ENCODE measurements around the gene SELENOM.
"Not testable (repeated sequence)": the region's sequence is repeated elsewhere in the genome, so short reads cannot be mapped to it uniquely, and the experiment has no call there.

Gene SELENOM

GRCh38 chr22:31059663-31060062, 47.7 kb downstream of the SELENOM start:
- not testable (repeated sequence) for H3K4me2 ChIP-seq (ENCODE audit: low read length); H3K36me3 ChIP-seq (ENCODE audit: insufficient read depth, low read length); H3K4me3 ChIP-seq (ENCODE audit: low read length); H3K9me3 ChIP-seq (replicated peaks; ENCODE audit: low read length); H3K27me3 ChIP-seq (ENCODE audit: control insufficient read depth, insufficient read depth, low read length); H3K9ac ChIP-seq (ENCODE audit: low read depth, low read length)
- peaks cover 12% of the 10 kb centered on the region for H3K4me1 ChIP-seq (ENCODE audit: control insufficient read depth, insufficient read depth, low read length)

- H3K27me3 ChIP-seq (ENCODE audit: control insufficient read depth, insufficient read depth, low read length), result no peaks in the 10 kb centered on the region
- no peaks in the 10 kb centered on the region for H3K9me3 ChIP-seq (replicated peaks; ENCODE audit: low read length)
- no peaks in the 10 kb centered on the region for H3K36me3 ChIP-seq (ENCODE audit: insufficient read depth, low read length)
- H3K4me1 ChIP-seq (ENCODE audit: control insufficient read depth, insufficient read depth, low read length), result peaks cover 12% of the 10 kb centered on the region
- no peak overlapping the region for H3K4me2 ChIP-seq (ENCODE audit: low read length)
- H3K4me3 ChIP-seq (ENCODE audit: low read length), result no peak overlapping the region
- no peak overlapping the region for H3K9ac ChIP-seq (ENCODE audit: low read depth, low read length)
Measured at GRCh38 chr22:31056986-31057599, 50.3 kb downstream of the SELENOM start.

- no peaks in the 10 kb centered on the region for H3K9me3 ChIP-seq (replicated peaks; ENCODE audit: low read length)
- H3K27me3 ChIP-seq (ENCODE audit: control insufficient read depth, insufficient read depth, low read length), result no peaks in the 10 kb centered on the region
- H3K9ac ChIP-seq (ENCODE audit: low read depth, low read length), result peak overlapping the region; percentile 42
- H3K4me2 ChIP-seq (ENCODE audit: low read length), result peak overlapping the region; percentile 24
- no peak overlapping the region for H3K4me3 ChIP-seq (ENCODE audit: low read length)
- H3K4me1 ChIP-seq (ENCODE audit: control insufficient read depth, insufficient read depth, low read length), result peaks cover 12% of the 10 kb centered on the region
- H3K36me3 ChIP-seq (ENCODE audit: insufficient read depth, low read length), result no peaks in the 10 kb centered on the region
Measured at GRCh38 chr22:31055635-31056159, 51.7 kb downstream of the SELENOM start.

GRCh38 chr22:31055117-31055634, 52.2 kb downstream of the SELENOM start:
- Histone ChIP-seq H3K4me1 (ENCODE audit: control insufficient read depth, insufficient read depth, low read length) (peaks cover 12% of the 10 kb centered on the region), H3K9me3 (replicated peaks; ENCODE audit: low read length) (no peaks in the 10 kb centered on the region), H3K27me3 (ENCODE audit: control insufficient read depth, insufficient read depth, low read length) (no peaks in the 10 kb centered on the region), H3K36me3 (ENCODE audit: insufficient read depth, low read length) (no peaks in the 10 kb centered on the region), H3K9ac (ENCODE audit: low read depth, low read length) (peak overlapping the region; percentile 42), H3K4me3 (ENCODE audit: low read length) (no peak overlapping the region), H3K4me2 (ENCODE audit: low read length) (peak overlapping the region; percentile 24)
